Stimulated activated CD4-positive, alpha-beta T cell treated with anti-CD3 and anti-CD28 coated beads, Interleukin-2, amount 100 ng/mL, for 24 hours (primary cell): ENCODE results near the gene GON7.
"Not testable (repeated sequence)": the region's sequence is repeated elsewhere in the genome, so short reads cannot be mapped to it uniquely, and the experiment has no call there.

Source experiments
- DNase-seq, 2 donors: peaks; one replicate each; pipeline ENCODE4 v3.0.0-alpha.2; 2020

GON7 gene, protein sequence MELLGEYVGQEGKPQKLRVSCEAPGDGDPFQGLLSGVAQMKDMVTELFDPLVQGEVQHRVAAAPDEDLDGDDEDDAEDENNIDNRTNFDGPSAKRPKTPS

DNA sequence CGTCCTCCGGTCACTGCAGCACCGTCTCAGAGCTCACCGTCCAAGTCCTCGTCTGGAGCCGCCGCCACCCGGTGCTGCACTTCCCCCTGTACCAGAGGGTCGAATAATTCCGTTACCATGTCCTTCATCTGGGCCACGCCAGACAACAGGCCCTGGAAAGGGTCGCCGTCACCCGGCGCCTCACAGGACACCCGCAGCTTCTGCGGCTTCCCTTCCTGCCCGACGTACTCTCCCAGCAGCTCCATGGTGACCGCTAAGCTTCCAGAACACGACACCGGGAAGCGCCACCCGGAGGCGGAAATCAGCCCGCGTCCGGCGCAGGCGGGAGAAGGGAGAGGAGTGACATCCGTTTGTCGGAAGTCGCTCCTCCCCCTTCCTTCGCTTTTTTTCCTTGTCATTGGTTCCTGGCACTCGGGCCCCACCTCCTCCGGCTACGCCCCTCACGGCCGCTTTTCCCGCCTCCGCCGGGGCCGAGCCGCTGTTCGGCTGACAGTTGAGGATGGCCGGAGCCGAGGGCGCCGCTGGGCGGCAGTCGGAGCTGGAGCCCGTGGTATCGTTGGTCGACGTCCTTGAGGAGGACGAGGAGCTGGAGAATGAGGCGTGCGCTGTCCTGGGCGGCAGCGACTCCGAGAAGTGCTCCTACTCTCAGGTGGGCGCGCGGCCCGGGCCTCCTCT is at the start of gene GON7, which contains the start of gene UBR7:
GON7 (minus strand) TSS at position 273 of the 675 bp plus-strand sequence; CDS start at position 245, 28 bp downstream.
UBR7 (plus strand) TSS at position 464 of the 675 bp plus-strand sequence; CDS start at position 500, 36 bp downstream.
- DNase-seq: peak; percentile 91

DNA sequence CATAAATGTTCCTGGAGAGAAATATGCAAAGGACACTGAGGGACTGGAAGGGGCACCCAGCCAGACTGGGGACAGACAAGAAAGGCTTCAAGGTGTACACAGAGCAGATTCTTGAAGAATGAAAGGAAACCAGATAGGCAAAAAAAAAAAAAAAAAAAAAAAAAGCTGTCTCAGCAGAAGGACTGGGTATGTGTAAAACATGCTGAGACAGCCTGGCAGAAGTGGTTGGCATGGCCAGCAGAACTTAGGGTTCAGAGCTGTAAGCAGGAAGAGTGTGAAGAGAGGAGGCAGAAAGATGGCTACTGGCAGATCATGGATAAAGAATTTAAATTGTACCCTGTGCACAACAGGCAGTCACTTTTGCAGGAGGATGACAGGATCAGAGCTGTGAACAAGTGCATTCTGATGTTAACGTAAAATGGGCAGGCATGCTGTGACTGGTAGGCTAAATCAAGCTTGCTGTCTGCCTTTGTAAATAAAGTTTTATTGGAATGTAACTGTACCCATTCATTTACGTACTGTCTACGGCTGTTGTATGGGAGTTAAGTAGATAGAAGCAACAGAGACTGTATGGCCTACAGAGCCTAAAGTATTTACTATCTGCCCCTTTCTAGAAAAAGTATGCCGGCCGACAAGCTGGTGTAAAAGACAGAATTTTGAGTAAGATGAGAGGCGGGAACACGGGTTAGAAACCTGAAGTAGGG is 42.4 kb upstream of the GON7 start:
- no peak for DNase-seq

DNA sequence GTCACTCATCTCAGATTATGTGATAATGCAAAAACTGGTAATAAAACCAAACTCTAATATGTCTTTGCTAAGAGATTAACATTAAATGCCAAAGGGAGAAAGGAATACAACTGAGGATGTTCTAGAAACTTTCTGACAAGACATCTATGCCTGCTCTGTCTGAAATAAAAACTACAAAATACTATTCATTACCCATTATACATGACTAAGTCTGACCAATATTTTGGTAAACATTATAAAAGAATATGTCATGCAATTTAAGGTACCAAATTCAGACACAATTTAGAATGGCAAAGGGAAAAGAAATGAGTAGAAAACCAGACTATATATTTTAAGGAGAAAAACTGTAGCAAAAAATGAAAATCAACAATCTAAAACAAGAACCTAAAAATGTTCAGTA is 39.7 kb upstream of the GON7 start:
- no peak for DNase-seq

DNA sequence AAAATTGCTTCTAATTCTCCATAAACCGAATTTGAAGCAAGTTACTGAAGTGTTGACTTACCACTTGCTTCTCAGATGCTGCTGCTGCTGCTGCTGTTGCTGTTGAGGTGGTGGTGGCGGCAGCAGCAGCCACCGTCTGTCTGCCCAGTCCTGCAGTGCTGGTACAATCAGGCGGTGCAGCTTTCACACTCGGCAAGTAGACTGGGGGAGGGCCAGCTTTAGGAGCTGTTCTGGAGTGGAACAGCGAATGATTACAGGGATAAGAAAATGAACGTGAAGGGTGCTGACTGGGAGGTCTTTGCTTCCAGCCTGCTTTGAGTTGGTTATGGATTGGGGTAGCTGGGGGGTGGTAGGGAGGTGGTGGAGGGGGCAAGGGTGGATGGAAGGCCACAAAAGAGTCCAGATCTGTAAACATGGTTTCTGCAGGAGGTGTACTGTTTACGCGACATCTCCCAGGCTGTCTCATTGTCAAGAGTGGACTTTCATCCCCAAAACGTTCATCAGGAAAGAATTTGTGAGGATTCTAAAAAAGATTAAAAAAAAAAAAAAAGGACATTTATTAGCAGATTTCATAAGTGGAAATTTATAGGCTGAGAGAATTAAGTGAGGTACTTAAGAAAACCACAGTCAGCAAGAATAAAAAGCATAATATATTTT is 39.0 kb upstream of the GON7 start:
- no peak for DNase-seq

DNA sequence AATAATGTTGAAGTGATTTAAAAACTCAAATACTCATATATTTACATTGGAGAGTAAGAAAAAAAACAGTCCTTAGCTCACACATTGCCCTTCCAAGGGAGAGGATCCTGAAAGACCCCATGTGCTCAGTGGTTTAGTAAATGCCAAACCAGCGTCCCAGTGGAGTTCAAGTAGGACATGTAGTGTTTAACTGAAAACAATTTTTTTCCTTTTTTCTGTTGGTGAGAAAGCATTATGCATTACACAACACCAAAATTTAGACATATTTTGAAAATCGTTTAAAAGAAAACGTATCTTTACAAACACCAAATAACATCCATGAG is 33.8 kb upstream of the GON7 start:
- no peak for DNase-seq

DNA sequence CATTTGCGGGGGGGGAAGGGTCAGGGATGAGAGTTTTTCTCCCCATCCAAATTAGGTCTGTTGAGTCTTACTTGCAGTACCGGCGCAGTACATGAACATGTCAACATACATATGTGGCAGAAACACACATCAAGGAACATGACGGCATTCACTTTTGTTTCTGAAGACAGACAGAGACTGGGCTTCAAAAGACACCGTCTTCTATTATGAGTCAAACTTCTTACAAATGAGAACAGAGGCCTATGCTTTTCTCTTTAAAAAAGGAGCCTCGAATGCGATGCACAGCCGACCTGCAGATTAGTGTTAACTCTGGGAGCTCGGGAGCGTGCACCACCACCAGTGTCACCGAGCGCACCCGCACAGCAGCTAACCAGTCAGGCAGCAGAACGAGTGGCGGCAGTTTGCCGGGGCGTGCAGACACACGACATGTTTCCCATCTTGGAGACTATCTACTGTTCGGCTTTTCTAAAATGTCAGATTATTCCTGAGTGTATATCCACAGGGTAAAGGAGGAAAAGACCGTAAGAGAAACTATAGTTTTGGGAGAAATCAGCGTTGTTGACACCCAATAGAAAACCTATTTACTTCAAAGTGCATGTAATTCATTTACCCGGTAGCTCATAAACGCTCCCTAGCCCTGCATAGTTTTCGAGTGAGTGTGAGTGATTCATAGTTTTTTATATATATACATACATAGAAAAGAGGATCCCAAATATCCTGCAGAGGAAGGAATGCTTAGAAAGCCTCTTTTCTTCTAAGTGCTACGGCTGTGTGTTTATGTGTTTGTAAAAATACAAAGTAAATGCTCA is 33.2 kb upstream of the GON7 start:
- DNase-seq: no peak

DNA sequence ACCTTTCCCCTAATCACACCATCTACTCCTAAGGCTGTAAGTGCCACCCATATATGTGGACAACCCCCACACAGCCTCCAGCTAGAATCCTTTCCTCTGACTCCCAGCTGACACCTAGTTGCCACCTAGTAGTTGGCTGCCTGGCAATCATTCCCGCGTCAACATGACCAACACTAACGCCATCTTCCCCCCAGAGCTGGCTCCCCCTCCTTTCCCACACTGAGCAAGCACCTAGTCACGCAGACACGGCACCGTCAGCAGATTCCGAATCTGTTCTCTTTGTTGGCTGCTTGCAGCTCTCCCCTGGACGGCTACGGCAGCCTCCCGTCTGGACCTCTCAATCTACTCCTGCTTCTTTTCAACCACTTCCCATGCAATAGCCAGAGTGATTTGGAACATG is 27.9 kb upstream of the GON7 start:
- DNase-seq: no peak

DNA sequence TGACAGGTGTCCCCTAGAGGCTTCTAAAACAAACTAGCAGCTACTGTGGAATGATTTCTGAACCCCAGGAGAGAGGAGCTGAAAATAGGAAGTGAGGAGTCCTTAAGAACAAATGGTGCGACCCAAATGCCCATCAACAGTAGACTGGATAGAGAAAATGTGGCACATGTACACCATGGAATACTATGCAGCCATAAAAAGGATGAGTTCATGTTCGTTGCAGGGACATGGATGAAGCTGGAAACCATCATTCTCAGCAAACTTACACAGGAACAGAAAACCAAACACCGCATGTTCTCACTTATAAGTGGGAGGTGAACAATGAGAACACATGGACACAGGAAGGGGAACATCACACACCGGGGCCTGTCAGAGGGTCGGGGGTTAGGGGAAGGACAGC is 26.2 kb upstream of the GON7 start:
- not testable (repeated sequence) for DNase-seq

DNA sequence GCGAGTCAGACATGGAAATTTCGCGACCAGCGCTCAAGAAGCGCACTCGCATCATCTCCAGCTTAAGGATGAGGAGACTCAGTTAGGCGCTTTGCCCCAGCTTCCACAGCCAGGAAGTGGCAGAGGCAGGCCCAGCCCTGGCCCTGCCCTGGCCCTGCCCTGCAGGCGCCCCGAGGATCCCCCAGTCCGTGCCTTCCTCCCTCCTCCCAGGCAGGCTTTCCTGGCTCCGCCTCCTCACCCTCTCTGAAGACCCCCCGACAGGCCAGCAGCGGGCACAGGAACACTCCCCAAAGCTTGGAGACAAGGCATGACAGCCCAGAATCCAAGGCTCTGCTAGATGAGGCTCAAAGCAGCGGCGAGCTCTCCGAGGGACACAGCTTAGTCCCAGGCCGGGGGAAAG is 25.3 kb upstream of the GON7 start:
- DNase-seq: no peak

DNA sequence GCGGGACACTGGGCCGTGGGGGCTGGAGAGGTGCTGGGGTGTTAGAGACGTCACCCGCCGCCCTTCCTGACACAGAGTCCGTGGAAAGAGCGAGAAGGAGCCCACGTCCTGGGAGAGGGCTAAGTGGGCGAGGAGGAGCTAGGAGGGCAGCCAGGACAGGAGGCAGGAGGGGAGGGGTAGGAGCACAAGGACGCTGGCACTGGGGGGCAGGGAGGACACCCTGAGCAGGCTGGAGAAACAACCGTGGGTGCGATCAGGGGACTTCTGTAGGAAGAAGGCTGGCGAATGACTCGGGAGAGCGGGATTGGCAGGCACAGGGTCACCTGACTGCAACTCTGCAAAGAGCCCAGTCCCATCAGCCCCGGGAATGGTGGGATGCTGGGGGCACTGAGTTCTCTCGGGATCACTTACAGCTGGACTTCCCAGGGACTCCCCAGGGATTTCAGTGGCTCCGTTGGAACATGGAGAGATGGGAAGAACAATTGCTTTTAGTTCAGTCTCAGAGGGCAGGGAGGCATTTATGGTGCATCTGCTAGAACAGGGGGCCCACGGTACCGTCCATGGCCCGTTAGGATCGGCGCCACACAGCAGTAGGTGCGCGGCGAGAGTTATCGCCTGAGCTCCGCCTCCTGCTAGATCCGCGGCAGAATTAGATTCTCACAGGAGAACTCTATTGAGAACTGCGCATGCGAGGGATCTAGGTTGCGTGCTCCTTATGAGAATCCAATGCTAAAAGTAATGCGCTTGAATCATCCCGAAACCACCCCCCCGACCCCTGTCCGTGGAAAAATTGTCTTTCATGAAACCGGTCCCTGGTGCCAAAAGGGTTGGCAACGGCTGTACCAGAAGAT is 24.5 kb upstream of the GON7 start:
- no peak for DNase-seq

DNA sequence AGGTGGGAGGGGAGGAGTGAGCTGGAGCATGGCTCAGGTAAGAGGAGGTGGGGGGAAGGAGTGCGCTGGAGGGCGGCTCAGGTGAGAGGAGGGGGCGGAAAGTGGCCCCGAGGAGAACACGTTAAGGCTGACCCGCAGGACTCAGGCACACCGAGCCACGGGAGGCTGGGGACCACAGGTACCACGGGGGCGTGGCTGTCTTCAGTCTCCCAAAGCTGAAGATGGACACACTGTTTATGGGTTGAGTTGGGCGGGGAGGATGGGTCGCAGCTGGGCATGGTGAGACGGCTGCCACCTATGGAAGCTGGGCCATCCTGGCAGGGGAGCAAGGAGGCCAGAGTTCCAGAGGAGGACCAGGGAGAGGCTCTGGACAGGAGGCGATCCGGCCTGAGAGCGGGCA is 23.7 kb upstream of the GON7 start:
- DNase-seq: no peak

DNA sequence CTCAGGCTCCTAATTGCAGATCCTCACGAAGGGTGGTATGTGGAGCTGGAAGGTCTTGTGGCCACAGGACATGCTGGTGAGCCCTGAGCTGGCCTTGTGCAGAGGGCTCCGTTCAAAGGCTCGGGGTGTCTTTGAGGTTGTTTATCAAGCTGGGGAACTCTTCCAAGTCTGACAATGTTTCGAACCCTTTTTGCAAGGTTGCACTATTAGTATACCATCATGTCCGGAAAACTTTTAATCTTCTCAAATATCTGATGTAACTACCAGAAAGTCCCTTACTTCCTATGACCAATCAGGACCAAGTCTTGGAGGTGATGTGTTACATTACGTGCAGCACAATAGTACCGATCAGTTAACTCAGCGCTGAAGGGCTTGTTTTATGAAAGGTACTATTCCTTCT is 21.7 kb upstream of the GON7 start:
- no peak for DNase-seq

DNA sequence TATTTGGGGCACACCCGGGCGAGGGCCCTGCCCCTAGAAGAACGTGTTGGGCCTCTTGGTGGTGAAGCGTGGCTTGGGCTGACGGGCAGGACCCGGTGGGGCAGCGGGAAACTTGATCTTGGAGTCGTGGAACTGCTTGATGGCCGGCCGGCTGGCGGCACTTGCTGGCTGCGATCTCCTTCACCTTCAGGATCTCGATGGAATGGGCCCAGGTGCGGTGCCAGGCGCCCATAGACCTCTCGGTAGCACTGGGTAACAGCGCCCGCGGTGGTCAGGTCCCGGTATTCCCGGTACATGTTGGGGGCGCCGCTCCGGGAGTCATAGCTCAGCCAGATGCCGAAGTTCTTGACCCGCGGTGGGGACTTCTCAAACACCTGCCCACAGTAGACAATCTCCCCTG is 16.7 kb upstream of the GON7 start:
- no peak for DNase-seq

DNA sequence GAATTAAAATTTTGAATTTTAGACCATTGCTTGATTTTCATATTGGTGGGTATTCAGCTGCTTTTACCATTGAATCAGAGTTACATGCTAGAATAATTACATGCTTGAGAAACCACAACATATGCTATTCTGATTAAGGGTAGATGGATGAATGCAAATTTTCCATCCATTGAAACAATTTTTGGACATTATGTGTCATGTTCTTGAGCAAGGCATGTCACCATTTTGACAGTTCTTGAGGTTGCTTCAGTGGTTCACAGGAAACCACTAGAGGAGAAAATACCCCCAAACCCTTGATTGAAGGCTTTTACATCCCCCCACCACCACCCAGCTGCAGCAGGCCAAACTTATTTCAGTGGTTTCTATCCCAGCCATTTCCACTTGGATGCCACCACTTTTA is 13.6 kb upstream of the GON7 start:
- DNase-seq: no peak

DNA sequence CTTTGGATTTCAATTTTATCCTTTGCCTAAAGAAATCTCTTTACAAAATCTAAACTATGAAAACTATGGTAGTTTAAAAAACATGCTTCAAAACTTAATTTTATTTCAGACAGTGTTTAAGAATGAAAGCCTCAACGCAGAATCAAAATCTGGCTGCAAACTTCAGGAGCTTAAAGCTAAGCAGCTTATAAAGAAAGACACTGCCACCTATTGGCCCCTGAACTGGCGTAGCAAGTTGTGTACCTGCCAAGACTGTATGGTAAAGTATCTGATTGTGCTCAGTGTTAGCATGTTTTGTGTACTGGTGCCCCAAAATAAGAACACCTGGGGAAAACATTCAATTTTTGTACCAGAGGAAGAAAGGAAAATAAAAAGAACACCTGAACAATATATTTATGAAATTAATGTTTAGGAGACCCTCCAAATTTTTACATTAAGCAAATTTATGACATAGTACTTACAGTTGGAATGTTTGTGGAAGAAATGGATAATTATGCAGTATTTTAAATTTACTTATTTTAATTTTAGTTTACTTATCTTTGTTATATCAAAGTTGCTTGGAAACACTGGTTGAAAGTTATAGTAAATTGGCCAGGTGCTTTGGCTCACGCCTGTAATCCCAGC is 12.3 kb upstream of the GON7 start:
- peak in 1 of 2 donors; percentile 33 for DNase-seq

DNA sequence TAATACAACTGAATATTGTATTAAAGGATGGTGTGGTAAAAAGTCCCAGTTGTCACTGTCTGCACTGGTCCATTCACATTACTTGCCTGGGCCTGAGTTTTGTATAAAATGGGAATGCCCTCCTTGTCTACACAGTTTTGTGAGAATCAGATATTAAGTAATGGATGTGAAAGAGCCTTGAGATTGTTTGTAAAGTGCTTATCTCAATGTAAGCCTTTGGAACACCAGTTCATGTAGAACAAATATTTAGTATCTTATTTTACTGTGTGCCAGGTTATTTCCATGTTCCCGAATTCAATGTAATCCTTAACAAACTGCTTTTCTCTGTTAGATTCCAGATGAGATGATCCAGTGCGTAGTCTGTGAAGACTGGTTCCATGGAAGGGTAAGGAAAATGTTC is 7.7 kb upstream of the GON7 start:
- no peak for DNase-seq

DNA sequence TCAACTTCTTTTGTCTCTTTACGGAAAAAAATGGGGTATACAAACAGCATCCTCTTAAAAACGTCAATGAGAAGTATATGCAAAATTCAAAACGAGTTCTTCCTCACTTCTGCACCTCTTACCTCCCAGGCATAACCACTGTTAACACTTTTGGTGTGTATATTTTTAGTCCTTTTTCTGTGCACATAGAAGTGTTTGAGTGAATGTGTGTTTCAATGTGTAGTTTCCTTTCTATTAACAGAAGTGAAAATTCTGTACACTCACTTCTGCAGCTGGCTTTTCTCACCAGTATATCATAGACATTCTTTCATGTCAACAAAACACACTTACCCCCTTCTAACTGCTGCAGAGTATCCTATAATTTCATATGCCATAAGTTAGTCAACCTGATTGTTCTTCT is 5.6 kb upstream of the GON7 start:
- no peak for DNase-seq

DNA sequence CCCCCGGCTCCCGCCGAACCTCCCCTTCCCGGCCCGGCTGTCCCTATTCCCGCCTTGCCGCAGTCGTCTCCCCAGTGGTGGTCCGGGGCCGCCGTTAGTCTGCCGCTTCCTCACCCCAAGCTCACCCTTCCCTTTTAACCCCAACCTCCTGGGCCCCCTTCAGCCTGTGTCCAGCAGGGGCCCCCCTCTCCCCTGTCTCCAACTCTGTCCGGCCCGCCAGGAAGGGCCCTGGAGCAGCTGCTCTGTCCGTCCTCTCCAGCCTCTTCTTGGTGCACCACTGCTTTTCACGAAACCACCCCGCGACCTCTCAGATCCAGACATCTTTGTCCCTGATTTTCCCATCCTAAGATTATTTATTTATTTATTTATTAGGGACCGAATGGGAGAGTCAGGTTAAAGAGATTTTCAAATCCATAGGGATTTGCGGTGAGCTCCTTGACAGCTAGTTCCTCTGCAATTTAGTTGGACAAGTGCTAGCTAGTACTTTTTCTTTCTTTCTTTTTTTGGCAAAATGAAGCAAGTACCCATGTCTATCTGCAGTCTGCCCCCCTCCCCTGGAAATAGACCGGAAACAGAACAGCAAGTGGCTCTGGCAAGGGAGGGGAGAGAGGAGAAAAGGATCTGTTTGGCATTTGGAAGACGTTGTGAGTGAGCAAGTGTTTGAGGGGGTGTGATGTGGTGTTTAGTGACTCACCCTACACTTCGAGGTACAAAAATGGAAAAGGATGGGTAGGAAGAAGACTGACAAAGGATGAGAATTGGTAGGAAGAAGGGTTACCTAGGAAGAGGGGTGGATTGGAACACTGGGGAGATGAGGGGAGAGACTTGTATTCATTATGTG is 823 bp upstream of the GON7 start:
- DNase-seq: peak; percentile 24 to 32

DNA sequence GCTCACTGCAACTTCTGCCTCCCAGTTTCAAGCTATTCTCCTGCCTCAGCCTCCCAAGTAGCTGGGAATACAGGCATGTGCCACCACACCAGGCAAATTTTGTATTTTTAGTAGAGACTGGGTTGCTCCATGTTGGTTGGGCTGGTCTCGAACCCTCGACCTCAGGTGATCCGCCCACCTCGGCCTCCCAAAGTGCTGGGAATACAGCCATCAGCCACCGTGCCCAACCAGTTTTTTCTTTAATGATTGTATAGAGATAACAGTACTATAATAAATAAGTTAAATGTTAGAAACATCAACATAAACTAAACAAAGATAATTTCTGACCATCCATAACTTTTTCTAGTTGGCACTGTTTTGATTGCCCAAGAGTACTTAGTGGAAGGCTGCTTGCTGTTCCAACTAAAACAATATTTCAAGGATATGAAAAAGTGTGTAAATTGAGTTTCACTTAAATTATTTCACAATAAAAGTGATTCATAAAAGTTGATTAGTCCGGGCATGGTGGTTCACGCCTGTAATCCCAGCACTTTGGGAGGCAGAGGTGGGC is 5.6 kb downstream of the GON7 start:
- no peak for DNase-seq

DNA sequence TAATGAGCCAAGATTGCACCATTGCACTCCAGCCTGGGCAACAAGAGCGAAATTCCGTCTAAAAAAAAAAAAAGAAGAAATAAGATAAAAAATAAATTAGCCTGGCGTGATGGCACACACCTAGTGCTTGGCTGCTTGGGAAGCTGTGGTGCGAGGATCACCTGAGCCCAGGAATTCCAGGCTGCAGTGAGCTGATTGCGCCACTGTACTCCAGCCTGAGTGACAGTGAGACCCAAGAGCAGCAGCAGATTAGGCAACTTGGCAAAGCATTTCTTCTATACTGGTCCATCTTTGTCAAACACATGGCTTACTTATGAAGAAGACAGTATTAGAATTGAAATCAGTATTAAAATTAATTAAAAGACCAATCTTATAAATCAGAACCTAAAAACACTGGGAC is 6.3 kb downstream of the GON7 start:
- no peak for DNase-seq
